Esophagus mucosa (tissue), 1 donor: ENCODE measurements around the gene SBK3. TPM values are rescaled to one million over a fixed set of nuclear protein-coding genes. Genes with fewer than 3 reads are reported as not detected.
"Not testable (repeated sequence)": the region's sequence is repeated elsewhere in the genome, so short reads cannot be mapped to it uniquely, and the experiment has no call there.

Experiments used
- ATAC-seq: fragments of 200-7000 bp; cut with Tn5 transposase; one replicate; pipeline ENCODE4 v1.9.1; 2020
- total RNA-seq: library from RNA; stranded (reverse); gene quantifications from one replicate; pipeline ENCODE4 v1.2.4, GENCODE V29; 2023
- donor health status: DM: yes; HTN: yes; CAD: no.

SBK3 gene, protein sequence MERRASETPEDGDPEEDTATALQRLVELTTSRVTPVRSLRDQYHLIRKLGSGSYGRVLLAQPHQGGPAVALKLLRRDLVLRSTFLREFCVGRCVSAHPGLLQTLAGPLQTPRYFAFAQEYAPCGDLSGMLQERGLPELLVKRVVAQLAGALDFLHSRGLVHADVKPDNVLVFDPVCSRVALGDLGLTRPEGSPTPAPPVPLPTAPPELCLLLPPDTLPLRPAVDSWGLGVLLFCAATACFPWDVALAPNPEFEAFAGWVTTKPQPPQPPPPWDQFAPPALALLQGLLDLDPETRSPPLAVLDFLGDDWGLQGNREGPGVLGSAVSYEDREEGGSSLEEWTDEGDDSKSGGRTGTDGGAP
- 0.80 TPM for total RNA-seq

DNA sequence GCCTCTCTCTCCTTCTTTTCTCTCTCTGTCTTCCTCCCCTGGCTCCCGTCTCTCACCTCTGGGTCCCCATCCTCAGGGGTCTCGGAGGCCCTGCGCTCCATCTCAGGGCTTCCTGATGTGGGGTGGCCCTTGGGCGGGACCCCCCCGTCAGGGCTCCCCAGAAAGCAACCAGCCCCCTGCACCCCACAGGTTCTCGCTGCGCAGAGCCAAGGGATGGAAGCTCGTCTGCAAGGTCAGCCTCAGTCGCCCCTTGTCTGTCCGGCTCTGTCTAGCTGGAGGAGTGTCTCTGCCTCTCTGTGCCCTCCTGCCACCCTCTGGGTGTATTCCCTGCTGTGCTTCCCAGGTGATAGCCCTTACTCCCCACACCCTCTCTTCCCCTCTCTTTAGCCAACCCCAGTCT, at the start of gene SBK3:
Gene SBK3, minus strand, starts transcription at position 101 of the 400 bp plus-strand sequence. Its CDS starts 0 bp downstream, at position 101.
- ATAC-seq: no peak

DNA sequence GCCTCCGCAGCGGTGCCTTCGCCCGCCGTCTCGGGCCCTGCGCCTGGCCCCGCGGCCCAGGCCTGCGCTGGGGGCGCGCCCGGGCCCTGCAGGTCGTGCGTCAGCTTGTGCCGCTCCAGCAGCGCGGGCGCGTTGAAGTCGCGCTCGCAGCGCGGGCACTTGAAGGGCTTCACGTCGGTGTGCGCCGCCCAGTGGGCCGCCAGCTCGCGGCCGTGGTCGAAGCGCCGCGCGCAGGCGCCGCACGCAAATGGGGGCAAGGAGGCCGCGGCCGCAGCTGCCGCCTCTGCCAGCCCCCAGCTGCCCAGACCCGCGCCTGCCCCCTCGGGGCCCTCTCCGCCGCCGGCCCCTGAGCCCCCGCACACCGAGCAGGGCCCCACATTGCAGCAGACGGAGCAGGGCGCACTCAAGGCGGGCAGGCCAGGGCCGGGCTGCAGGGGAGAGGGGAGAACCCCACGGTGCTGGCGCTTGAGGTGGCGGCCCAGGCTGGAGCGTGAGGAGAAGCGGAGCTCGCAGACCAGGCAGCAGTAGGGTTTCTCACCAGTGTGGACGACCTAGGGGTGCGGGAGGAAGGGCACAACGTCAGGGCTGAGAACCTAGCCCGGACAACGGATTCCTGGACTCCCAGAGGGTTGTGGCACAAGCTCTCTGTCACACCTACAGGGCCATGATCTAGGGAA, 47.9 kb upstream of the SBK3 start:
- no peak for ATAC-seq

DNA sequence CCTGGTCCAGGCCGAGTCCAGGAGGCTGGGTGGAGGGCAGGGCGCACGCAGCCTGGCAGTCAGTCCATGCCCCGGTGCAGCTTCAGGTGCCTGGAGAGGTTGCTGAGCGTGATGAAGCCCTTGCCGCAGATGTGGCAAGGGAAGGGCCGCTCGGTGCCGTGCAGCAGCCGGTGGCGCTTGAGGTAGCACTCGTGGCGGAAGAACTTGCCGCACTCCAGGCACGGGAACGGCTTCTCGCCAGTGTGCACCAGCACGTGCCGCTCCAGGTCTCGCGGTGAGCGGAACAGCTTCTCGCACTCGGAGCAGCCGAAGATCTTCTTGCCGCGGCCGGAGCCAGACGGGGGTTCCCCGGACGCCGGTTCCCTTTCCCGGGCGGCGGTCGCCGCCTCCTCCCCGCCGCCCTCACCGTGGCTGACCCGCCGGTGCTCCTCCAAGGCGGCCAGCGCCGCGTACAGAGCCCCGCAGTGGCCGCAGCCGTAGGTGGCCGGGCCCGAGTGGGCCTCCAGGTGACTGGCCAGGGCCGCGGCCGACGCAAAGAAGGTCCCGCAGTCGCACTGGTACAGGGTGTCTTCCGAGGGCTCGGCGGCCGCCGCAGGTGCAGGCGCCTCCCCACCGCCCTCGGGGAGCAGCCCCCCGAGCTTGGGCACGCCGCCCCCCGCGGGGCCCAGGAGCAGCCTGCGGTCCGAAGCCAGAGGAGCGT, 47.2 kb upstream of the SBK3 start:
- ATAC-seq: no peak

DNA sequence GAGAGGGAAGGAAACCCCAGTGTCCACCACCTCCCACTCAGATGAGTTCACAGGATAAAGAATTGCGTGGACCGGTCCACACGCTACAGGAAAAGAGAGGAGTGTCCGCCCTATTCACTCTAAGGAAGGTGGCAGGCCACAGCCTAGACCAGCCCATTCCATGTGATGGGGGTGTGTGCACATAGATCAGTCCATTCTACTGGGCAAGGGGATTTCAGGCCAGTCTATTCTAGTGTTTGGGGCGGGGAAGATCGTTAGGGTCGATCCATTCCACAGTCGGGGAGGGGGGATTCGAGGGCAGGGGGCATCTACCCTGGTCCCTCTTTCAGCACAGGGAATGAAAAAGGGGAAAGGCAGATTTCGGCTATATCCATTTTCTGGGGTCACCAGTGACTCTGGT, 46.2 kb upstream of the SBK3 start:
- ATAC-seq: no peak

DNA sequence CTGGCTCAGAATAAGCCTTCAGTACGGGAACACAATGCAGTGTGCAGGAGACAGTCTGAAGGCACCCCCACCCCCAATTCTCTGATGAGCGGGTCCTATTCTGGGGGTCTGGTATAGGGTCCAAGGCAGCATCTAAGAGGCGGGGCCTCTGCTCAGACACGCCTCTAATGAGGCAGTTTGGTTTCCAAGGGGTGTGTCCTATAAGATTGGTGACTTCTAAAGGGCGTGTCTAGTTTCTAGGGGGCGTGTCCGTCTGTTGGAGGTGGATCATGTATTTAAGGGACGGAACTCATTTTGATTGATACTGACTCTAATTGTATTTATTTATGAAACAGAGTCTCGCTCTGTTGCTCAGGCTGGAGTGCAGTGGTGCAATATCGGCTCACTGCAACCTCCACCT, 45.3 kb upstream of the SBK3 start:
- ATAC-seq: no peak

DNA sequence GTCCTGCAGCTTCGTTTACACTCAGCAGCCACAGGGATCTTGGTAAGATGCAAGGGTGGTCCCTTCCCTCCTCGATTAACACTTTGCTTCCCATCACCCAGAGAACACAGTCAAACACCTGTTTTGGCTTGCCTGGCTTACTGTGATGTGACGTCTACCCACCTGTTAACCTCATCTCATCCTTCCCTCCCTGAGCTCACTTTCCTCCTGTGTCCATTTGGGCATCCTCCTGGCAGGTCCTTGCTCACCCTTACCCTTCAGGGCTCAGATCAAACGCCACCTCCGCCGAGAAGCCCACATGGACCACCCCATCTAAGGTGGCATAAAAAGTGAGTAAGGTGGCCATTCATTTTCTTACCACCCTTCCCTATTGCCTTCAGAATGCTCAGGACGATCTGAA, 44.8 kb upstream of the SBK3 start:
- no peak for ATAC-seq

DNA sequence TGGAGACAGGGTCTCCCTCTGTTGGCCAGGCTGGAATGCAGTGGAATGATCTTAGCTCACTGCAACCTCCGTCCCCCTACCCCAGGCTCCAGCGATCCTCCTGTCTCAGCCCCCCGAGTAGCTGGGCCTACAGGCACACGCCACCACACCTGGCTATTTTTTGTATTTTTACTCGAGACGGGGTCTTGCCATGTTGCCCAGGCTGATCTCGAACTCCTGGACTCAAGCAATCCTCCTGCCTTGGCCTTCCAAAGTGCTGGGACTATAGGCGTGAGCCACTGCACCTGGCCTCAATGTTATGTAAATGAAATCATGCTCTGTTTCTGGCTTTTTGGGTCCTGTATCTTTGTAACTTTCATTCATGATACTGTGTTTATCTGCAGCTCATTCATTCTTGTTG, 43.4 kb upstream of the SBK3 start:
- ATAC-seq: no peak

DNA sequence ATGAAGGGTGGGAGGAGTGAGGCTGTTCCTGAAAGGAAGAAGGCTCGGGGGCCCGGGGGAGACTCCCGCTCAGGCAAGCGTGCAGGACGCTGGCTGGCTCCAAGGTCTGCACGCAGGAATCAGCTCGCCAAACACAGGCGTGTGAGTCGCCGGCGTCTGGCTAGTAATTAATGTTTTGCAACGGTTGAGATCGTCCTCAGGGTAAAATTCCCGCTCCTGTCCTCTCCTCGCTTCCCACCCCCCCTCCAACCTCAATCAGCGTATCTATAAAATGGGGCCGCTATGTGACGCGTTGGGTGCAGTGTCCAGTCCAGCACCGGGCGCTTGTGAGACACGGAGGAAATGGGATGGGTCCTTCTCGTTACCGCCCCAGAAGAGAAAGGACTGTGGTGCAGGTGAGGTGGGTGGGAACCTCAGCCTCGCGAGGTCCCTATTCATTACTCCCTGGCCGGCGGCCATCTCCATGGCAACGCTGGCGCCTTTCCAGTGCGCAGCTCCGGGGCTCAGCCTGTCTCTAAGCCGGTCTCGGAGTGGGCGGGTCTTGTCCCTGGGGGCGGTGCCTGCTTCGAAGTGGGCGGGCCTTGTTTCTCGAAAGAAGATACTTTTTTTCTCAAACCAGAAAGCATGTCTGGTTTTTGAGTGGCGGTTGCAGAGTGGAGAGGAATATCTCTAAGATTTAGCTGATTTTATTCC, 41.8 kb upstream of the SBK3 start:
- ATAC-seq: peak; percentile 90

DNA sequence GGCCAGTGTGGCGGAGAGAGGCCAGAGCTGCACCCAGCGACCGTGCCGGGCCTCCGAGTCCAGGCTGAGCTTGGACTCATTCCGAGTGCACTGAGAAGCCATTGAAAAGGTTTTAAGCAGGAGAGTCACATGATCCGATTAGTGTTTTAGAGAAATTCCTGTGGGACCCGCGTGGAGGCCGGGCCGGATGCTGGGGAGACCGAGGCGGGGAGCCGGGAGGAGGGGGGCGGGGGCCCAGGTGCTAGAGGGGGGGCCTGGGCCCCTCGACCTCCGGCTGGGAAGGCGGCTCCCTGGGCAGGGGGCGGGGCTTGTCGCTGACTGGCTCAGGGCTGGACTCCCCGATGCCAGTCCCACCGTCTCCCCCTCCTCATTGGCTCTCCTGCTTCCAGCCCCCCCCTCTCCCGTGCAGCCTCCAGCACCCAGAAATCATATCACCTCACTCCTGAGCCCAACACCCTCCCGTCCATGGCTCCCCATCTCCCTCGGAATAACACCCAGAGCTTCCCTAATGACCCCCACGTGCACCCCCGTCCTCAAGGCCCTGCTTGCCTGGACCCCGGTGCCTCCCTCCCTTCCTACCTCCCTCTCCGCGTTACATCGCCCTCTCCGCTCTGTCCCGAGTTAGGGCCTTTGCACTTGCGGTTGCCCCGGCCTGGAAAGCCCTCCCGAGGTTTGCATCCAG, 40.5 kb upstream of the SBK3 start:
- peak; percentile 19 for ATAC-seq

DNA sequence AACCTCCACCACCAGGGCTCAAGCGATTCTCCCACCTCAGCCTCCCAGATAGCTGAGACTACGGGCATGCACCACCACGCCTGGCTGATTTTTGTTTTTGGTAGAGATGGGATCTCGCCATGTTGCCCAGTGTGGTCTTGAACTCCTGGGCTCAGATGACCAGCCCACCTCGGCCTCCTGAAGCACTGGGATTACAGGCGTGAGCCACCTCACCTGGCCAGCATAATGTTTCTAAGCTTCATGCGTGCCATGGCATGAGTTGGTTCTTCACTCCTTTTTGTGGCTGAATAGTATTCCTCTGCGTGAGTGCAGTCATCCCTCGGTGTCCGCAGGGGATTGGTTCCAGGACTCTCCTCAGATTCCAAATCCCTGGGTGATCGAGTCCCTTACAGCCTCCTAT, 39.5 kb upstream of the SBK3 start:
- ATAC-seq: no peak

DNA sequence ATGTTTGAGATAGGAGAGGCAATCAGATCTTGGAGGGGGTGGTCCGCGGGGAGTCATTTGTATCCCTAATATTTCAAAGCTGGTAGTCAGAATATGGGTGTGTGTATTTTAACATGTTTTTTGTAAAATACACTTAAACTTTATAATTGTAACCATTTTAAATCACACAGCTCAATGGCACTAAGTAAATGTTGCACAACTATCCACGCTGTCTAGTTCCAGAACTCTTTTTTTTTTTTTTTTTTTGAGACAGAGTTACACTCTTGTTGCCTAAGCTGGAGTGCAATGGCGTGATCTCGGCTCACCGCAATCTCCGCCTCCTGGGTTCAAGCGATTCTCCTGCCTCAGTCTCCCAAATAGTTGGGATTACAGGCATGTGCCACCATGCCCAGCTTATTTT, 38.6 kb upstream of the SBK3 start:
- not testable (repeated sequence) for ATAC-seq

DNA sequence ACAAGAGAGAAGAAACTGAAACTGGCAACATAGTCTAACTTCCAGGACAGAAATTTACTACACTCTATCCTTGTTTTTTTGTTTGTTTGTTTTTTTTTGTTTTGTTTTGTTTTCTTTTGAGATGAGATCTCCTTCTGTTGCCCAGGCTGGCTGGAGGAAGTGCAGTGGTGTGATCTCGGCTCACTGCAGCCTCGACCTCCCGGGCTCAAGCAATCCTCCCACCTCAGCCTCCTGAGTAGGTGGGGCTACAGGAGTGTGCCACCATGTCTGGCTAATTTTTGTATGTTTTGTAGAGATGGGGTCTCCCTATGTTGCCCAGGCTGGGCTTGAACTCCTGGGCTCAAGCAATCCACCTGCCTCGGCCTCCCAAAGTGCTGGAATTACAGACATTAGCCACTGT, 36.9 kb upstream of the SBK3 start:
- not testable (repeated sequence) for ATAC-seq

DNA sequence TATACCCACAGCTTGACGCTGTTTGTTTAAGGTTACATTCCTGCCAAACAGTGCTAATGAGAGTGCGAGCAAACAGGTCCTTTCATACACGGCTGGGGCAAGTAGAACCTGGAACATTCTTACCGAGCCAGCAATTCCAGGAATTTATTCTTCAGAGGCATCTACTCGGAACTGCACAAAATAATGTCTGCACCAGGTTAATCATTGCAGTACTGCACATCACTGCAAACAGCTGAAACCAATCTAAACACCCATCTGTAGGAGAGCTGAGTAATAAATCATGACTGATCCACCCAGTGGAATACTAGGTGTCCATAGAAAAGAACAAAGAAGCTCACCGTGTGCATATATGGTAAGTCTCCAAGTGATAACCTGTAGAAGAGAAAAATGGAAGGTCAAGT, 36.5 kb upstream of the SBK3 start:
- ATAC-seq: no peak

DNA sequence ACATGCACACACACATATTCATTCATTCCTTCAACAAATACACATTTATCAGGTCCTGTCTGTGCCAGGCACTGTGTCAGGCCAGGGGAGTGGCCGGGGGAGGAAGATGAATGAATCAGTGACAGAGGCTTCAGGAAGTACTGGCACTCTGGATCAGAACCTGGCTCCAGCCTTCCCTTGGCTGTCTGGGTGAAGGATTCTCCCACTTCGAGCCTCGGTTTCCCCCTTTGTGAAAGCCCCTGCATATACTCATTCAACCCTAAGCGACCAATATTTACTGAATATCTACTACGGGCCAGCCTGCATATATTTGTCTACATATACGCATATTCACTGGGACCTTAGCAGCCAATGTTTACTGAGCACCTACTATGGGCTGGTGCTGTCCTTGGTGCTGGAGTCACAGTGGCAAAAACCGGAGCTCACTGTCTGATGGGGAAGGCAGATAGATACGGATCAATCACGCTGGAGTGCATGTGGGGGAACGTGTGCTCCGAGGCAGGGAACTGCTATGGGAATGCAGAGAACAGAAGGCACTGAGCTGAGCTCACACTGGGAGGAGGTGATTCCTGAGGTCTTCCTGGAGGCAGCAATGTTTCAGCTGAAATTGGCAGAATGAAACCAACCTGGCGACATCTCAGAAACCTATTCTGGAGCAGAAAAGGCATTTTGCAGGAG, 35.9 kb upstream of the SBK3 start:
- ATAC-seq: peak; percentile 32

DNA sequence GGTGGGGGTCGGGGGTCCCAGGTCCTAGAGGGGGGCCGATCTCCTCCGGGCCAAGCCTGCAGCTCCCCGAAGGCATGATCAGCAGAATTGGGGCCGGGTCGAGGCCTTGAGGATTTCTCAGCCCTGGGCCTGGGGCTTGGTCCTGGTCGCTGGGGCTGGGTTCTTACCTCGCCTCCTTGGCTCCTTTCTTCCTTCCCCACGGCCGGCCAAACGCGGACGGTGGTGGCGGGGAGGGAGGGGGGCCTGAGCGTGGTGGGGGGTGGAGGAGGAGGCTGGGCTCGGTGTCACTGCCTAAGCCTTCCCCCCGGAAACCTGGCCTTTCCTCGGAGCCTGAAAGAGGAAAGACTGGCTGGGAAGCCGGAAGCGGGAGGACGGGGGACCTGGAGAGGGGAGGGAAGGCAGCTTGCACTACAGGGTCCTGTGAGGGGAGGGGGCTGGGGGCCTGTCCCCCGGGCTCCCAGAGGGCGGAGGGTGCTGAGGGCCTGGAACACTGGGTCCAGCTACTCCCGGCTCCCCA, 35.3 kb upstream of the SBK3 start, which contains the start of gene ZNF579:
Gene ZNF579, minus strand, starts transcription at position 221 of the 517 bp plus-strand sequence. CDS start 1,209 bp downstream, outside the sequence.
- ATAC-seq: peak; percentile 76

DNA sequence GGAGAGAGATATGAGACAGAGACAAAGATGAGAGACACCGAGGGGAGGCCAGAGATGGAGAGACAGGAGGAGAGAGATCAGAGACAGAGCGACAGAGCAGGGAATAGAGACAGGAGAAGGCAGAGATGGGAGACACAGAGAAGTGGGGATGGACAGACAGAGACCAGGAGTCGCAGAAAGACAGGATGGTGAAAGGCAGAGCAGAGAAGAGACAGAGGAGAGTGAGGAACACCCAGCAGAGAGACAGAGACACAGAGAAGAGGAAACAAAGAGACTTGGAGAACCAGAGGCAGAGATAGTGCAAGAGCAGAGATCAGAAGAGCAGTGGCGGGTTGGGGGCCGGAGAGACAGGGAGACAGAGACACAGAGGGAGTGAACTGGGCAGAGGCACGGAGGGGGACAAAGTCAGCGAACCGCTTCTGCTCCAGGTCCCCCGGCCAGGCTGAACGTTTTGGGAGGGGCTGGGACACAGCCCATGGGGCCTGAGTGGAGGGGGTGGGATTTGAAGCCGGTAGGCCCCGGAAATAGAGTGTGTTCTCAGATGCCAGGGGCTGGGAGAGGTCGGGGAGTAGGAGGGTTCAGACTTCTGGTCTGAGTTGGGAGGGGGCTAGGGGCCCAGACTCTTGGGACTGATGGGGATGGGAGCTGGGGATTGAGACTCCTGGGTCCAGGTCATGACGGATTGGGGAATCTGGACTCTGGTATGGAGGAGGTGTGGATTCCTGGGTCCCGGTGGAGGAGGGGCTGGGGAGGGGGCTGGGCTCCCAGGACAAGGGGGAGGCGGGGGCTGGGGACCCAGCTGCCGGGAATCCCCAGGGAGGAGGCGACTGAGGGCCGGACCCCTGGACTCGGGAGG, 34.7 kb upstream of the SBK3 start:
- ATAC-seq: peak; percentile 7

DNA sequence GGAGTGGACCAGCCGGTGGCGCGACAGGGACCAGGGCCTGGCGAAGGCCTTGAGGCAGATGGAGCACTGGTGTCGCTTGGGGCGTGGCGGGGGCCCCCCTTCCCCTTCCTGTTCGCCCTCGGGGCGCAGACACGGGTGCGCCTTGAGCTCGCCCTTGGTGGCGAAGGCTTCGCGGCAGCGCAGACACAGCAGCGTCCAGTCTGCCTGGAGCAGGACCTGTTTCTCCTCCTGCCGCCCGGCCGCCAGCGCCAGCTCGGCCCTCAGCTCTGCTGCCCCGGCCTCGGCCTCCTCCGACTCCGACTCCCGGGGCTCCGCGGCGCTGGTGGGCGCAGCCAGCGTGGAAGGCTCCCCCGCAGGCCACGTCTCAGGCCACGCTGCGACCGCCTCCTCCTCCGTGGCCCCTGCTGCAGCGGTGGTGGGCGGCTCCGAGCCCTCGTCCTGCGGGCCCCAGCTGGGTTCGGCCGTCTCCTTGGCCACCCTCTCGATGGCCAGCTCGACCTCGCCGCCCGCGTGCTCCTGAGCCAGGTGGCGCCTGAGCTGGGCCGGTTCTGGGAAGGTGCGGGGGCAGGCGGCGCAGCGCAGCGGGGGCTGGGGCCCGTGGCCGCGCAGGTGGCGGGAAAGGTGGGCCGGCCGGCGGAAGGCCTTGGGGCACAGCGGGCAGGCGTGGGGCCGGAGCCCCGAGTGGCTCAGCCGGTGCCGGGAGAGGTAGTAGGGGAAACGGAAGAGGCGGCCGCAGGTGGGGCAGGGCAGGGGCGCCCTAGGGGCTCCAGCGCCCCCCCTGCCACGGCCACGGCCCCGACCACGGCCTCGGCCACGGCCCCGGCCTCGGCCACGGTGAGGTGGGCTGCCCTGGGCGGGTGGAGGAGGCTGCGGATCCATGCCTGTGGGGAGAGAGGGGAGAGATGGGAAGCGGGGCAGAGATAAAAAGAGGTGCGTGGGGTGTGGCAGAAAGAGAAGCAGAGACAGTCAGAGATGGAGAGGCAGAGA, 33.7 kb upstream of the SBK3 start:
- peak; percentile 11 for ATAC-seq

DNA sequence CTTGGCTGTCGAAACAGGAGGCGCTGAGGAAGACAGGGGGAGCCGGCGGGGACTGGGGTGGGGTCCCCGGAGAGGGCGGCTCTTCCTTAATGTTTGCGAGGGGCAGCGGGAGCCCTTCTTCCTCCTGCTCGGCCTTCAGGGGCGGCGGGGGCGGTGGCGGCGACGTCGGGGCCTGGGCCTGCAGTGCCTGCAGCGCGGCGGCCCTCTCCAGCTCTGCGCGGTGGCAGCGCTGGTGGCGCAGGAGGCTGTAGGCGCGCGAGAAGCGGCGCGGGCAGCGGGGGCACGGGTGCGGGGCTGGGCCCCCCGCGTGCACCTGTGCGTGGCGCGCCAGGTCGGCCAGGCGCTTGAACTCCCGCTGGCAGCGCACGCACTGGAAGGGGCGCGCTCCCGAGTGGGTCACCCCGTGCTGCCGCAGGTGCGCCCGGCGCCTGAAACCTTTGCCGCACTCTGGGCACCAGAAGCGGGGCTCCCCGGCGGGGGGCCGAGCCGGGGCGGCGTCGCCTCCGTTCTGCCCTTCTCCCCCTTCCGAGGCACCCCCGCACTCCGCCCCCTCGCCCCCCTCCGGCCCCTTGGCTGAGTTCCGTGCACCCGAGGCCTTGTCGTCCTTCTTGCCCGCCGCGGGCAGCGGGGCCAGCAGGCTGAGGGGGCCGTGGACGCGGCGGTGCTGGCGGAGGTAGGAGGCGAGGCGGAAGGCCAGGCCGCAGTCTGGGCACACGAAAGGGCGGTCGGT, 32.9 kb upstream of the SBK3 start:
- no peak for ATAC-seq
